HUDEP-2 (cell line): ENCODE measurements around the gene RIMS4.

Experiments used
- DNase-seq, 76 experiments: peaks; one replicate each; lab custom pipeline; 2025; ENCODE audit not compliant: unreplicated experiment in 76 of 76; lab: John Stamatoyannopoulos, UW

RIMS4 gene

GRCh38 chr20:44796758-44797457 lies 13.4 kb downstream of the RIMS4 start:
- DNase-seq = no peak

DNA sequence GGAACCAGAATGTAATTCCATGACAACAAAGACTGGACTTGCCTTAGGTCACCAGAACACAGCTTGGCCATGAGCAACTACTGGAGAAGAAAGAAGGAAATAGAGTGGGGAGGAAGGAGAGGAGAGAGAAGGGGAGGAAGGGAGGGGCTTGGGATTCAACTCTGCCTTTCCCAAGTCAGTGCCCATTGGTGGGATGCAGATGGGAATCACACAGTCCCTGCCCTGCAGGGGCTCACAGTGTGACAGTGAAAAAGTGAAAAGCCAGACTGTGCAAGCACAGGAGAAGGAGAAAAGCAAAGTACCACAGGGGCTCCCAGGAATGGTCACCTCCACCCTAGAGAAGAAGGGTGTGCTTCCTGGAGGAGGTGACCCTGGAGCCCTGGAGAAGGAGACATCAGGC lies 14.0 kb downstream of the RIMS4 start:
- no peak for DNase-seq

GRCh38 chr20:44795836-44796235 lies 14.5 kb downstream of the RIMS4 start:
- no peak for DNase-seq

GRCh38 chr20:44792796-44793195 lies 17.6 kb downstream of the RIMS4 start:
- no peak for DNase-seq

GRCh38 chr20:44790638-44791393 lies 19.5 kb downstream of the RIMS4 start:
- DNase-seq = no peak

DNA sequence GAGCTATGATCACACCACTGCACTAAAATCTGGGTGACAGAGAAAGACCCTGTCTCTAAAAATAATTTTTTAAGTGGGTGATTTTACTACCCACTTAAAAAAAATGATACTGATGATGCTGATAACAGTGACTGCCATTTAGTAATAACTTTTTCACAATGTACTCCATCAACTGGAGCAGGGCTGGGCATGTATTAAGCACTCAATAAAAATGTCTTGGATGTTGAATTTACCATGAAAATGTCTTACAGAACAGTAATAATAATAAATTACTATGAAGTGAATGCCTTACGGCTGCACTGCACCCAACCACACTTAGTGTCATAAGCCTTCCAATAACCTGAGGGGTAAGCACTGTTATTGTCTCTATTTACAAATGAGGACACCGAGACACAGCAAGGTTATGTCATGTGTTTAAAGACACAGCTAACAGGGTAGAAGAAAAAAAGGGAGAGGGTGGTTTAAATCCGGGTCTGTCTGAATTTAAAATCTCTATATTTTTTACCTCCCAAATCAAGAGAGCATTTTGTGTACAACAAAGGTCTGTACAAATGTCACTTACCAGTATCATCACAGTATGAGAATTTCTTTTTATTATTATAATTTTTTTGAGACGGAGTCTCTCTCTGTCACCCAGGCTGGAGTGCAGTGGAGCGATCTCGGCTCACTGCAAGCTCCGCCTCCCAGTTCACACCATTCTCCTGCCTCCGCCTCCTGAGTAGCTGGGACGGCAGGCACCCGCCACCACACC lies 21.5 kb downstream of the RIMS4 start:
- no peak for DNase-seq

GRCh38 chr20:44787299-44787698 lies 23.0 kb downstream of the RIMS4 start:
- no peak for DNase-seq

DNA sequence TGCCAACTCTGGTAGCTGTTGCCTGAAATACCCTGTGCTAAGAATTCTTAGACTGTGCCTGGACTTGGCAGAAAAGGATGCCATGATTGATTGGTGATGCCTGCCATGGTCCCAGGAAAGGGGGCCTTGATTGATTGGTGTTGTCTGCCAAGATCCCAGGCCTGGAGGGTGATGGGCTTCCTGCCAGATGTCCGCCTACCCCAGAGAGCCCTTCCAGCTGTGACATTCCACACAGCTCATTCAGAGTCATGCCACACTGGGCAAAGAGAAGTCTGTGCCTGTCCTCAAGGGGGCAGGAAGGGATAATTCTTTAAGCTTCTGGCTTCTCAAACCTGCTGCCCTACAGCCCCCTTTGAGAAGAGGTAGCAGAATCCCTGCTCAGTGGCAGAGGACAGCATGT lies 24.6 kb downstream of the RIMS4 start:
- no peak for DNase-seq

- no peak for DNase-seq
Observed at GRCh38 chr20:44784688-44785087, 25.7 kb downstream of the RIMS4 start.

DNA sequence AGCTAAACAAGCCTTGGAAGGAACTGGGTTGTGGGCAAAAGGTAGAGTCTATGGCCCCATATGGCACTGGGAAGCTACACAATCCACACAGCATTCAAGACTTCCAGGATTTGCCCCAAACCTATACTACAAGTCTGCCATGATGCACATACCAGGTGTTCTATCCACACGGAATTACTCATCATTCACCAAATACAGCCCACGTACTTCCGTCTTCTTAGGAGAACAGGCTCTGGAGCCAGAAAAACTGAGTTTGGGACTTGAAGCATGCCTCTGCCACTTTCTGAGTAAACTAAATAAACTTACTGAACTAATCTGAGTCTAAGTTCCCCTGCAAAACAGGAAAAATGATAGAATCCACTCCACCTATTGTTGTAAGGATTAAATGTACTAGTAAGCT lies 28.6 kb downstream of the RIMS4 start:
- no peak for DNase-seq

- DNase-seq = no peak
Observed at GRCh38 chr20:44781118-44781517, 29.2 kb downstream of the RIMS4 start.

DNA sequence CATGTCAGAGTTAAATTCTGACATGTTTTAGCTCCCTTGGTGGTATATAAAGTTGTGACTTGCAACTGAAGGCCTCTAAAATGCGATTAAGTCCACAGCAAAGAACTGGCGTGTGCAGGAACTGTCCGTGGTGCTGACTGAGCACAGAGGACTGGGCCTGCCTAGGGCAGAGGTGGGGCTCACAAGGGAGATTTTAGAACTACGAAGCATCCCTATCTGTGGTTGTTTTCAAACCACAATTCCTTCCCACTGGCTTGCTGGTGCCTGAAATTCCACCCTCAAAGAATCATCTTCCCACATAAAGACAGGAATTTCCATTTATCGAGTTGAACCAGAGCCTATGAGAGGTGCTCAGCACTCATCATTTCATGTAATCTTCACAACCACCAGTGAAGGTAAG lies 30.1 kb downstream of the RIMS4 start:
- peak in 44 of 76 experiments; percentile 1 to 56 (median 22) for DNase-seq

GRCh38 chr20:44776980-44777379 lies 33.4 kb downstream of the RIMS4 start:
- peak in 5 of 76 experiments; percentile 4 to 29 (median 7) for DNase-seq

GRCh38 chr20:44773070-44773829 lies 37.1 kb downstream of the RIMS4 start:
- no peak for DNase-seq

DNA sequence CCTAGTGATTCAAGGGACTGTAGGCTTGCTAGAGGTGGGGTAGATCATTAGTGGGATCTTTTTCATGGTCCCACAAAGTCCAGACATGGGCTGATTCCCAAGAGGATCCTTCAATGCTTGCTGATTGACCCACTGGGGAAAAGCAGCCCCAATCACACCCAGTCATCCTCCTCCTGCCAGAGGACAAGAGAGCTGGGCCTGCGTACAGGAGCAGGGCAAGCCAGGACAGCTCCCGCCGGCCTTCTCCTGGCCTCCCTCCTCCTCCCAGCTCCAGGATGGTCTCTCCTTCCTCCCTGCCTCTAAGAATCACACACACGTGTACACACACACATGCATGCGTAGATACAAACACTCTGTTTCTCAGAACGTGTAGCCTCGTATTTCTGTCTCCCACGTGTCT lies 37.7 kb downstream of the RIMS4 start:
- DNase-seq = no peak

DNA sequence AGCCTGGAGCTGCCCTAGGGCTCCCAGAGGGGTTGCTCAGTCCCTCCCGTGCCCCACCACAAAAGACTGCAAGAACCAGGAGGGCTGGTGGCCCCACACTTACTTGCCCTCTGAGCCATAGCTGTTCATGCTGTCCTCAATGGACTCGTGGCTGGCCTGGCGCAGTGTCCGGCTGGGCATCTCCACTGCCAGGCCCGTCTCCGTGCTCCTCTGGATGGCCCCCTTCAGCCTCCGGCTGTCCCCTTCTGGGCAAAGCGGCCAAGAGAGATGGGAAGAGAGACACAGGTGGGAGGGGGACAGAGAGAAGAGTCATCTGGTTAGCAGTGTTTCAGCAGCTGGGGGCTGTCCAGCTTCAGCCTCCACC lies 39.2 kb downstream of the RIMS4 start:
- no peak for DNase-seq

DNA sequence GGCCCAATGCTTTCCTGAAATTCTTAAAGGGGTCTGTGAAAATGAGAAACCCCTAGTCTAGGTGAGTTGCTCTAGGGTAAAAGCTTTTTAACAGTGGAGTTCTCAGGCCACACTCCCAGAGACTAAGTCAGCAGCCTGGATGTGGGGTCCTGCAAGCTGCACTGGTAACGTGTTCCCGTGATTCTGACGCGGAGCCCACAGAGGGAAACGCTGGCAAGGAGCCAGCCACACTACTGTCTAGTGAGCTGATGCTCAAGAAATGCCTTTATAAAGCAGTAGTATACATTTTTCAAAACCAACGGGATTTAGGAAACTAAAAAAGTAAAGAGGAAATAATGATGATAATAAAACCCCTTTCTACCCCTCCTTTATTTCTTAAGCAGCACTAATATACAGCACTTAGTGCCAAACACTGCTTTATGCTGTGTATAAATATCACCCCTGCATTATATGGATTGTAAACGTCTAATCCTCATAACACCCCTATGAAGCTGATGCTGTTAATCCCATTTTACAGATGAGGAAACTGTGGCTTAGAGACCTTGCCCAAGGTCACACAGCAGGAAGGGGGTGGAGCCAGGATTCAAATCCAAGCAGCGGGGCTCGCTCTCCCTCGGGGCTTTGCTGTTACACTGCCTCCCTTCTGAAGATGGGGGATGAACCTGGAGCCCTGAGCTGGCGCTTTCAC lies 39.7 kb downstream of the RIMS4 start:
- no peak for DNase-seq

- DNase-seq = no peak
Observed at GRCh38 chr20:44769481-44769863, 40.9 kb downstream of the RIMS4 start.

DNA sequence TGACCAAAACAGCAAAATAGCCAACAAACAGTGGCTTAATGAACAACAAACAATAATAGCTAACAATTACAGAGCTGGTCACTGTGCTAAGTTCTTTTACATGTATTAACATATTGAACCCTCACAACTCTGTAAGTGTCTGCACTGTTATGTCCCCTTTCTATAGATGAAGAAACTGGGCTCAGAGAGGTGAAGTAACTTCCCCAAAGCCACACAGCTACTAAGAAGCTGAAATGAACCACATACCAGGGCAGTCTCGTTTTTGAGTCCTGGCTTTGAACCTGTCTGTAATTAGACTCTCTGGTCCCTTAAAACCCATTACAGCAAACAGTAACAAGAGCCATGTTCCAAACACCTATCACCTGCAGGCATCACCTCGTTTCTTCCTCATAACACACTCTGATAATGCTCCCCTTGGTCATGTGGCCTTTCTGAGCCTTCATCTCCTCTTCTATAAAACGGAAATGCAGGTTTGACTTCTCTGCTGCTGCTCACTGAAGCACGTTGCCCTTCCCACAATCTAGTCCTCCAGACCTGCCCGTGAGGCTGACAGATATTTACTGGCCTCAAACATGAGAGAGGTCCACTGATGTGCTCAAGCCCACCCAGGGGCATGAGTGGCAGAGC lies 41.4 kb downstream of the RIMS4 start:
- no peak for DNase-seq

- DNase-seq = no peak
Observed at GRCh38 chr20:44768256-44768655, 42.1 kb downstream of the RIMS4 start.
